Stimulated activated CD8-positive, alpha-beta memory T cell treated with anti-CD3 and anti-CD28 coated beads, Interleukin-15, amount 100 ng/mL, for 48 hours (primary cell): ENCODE measurements around the gene SOX6.
"Not testable (repeated sequence)": the region's sequence is repeated elsewhere in the genome, so short reads cannot be mapped to it uniquely, and the experiment has no call there.

ENCODE experiments used
- DNase-seq, 2 donors: peaks; one replicate each; pipeline ENCODE4 v3.0.0-alpha.2; 2020; ENCODE audit warnings: low read depth in 2 of 2

SOX6 gene

DNA sequence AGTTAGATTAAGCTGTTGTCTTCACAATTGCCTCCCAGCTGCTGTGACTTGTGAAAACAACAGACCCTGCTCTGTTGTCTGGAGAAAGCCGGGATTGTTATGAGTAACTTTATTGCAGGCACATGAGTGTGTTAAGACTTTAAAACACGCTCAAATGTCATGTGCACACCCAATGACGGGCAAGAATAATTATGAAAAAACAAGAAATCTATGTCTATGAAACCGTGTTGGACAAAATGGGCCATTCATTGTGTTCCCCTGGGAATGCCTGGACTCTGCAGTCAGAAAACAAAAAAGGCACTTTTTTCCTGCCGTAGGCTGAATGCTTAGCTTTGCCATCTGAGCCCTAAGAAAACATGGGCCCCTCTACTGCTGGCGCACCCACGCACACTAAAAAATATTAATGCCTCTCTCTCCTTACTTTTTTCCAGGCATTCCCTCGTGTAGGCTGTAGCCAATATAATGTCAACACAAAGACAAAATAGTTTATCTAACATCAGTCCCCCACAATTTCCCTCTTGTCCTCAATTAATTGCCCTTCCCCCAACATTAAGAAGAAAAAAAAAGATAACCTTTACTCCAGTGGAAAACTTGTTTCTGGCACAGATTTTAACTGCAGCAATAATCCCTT lies 207.9 kb downstream of the SOX6 start:
- no peak for DNase-seq

- DNase-seq, result not testable (repeated sequence)
Observed at GRCh38 chr11:16146980-16147379, 209.4 kb downstream of the SOX6 start.

DNA sequence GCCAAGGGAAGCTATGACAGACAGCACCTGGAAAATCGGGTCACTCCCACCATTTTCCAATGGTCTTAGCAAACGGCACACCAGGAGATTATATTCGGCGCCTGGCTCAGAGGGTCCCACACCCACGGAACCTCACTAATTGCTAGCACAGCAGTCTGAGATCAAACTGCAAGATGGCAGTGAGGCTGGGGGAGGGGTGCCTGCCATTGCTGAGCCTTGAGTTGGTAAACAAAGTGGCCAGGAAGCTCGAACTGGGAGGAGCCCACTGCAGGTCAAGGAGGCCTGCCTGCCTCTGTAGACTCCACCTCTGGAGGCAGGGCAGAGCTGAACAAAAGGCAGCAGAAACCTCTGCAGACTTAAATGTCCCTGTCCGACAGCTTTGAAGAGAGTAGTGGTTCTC lies 214.7 kb downstream of the SOX6 start:
- DNase-seq, result not testable (repeated sequence)

- DNase-seq, result not testable (repeated sequence)
Observed at GRCh38 chr11:16141162-16141561, 215.2 kb downstream of the SOX6 start.

- no peak for DNase-seq
Observed at GRCh38 chr11:16136792-16137390, 219.5 kb downstream of the SOX6 start.

GRCh38 chr11:16133867-16134266 lies 222.5 kb downstream of the SOX6 start:
- DNase-seq, result no peak

- no peak for DNase-seq
Observed at GRCh38 chr11:16127732-16128131, 228.6 kb downstream of the SOX6 start.

DNA sequence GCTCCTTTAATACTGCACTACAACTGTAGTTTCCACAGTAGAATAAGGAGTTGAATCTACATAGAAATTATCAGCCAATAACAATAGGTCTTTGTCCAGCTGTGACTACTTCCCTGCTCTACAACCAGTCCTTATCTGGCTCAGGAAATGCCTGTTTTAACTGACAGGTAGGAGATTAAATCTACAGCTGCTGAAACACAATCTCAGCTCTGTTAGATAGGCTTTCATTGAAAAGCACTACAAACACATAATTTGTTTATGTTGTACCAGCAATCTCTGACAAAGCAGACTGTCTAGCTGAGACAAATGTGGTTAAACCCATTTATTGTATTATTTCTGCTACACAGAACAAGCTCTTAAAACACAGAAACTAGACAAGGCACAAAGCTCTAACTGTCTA lies 230.0 kb downstream of the SOX6 start:
- no peak for DNase-seq

DNA sequence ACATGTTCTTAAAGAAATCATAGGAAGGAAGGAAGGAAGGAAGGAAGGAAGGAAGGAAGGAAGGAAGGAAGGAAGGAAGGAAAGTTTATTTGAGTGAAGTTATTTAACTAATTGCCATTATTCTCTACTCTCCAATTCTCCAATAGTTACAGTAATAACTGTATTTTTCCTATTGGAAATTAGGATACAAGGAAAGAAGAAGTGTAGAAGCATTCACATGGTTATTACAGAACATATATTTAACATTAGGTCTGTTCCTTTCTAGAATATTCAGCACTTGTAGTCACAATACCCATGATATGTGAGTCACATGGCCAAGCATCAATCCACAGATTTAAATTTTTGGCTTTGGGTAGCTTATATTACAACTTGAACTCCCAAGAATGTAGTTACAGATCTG lies 230.6 kb downstream of the SOX6 start:
- no peak for DNase-seq

- DNase-seq, result no peak
Observed at GRCh38 chr11:16124390-16124789, 232.0 kb downstream of the SOX6 start.

- DNase-seq, result no peak
Observed at GRCh38 chr11:16121853-16122252, 234.5 kb downstream of the SOX6 start.

- no peak for DNase-seq
Observed at GRCh38 chr11:16120008-16120407, 236.3 kb downstream of the SOX6 start.

GRCh38 chr11:16117989-16118756 lies 238.2 kb downstream of the SOX6 start:
- DNase-seq, result no peak

DNA sequence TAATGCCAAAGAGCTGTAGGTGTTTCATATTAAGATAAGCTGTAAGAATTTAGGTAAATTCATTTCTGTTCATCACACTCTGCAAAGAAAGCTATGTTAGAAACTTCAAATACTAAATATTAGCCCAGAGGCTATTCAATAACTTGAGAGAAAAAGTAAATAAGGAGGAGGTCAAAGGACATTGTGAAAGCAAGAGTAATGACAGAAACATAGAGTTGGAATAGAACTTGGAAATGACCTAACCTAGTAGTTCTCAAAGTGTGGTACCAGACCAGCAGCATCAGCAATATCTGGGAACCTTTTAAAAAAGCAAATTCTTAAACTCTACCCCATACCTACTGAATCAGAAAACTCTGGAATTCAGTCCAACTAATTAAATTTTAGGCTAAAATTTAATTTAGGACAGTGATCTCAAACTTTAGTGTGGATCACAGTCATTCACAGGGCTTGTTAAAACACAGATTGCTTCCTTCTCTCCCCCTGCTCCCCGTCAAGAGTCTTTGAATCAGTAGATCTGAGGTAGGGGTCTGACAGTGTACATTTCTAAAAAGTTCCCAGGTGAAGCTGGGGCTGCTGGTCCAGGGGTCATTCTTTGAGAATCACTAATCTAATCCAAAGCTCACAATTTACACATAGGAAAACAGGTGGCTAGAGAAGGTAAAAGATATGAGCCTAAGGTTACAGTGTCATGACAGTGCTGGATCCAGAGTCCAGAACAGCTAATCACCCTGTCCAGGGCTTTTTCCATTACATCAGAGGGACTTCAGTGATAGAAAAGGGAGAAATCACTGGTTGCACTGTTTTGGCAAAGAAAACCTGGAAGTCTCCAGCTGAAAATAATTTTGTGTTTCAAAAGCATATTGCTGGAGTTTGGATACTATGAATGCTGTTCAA lies 241.1 kb downstream of the SOX6 start:
- DNase-seq, result no peak

DNA sequence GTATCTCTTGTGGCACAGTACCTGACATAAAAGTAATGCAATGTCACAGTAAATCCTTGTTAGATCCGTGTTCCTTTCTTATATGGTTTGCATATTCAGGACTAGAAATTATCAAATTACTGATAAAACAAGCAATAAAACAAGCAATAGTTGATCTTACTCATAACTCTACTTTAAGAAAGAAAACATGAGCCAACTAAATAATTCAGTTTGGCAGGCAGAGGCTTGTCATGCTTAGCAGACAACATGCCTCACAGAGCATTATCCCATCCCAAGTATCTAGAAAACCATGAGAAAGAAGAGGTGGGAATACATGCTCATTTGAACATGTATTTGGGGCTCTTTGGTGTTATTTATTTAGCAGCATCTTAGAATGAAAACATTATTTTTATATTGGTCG lies 241.9 kb downstream of the SOX6 start:
- DNase-seq, result no peak

DNA sequence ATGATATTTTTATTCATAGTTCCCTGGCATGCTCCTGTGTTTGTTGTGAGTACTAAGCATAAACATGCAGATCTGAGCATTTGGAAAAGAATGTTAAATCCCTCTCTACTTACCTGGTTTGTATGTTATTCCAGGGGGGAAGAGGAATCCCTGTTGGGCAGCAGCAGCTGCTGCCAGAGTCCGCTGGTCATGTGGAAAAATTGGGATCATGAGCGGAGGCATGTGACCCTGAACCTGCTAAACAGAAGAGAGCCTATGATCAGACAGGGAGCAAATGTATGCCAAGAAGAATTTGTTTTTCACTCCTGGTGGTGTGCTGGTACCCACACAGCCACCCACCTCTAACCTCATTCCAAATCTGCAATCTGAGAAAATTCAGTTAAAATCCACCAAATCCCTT lies 244.7 kb downstream of the SOX6 start:
- no peak for DNase-seq

DNA sequence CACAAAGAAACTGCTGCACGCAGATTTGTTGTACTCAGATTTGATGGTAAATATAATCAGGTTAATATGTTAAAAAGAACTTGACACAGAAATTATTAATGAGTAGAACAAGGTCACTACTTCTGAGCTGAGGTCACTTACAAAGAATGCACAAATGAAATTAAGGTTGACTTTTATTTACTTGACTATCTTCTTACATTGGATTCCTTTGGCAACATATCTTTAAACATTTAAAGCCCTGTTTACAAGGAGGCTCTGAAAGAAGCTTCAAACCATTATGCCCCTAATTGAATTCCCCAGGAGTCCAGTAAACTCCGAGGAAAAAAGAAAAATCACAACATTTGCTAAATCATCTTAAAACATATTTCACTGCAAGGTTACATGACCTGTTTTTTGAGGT lies 245.5 kb downstream of the SOX6 start:
- no peak for DNase-seq

- DNase-seq, result no peak
Observed at GRCh38 chr11:16099343-16099900, 256.9 kb downstream of the SOX6 start.

DNA sequence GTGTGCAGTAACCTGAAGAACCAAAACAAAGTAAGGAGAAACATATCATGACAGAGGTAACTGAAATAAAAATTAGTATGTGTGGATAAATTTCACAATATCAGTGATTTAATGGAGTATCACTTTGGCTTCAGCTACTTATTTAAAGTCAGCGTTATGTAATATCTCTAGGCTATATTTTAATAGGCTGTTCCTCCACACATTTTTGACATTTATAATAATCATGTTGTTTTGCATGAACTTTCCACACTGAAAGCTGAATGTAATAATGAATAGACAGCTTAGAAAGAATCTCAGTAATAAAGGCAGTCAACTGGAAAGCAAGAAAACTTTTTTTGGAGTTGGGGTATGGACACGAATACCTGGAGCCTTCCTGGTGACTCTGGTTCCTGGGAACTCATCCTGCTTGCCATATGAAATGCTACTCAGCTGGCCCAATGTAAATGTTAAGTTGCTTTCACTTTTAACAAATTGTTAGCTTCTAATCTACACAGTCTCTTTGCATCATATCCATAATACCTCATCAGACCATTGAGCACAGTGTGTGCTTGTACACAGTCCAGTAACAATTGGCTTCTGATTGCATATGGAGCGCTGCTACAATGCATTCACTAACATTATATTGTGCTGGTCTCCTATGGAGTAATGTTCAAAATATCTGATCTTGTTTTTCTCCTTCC lies 257.7 kb downstream of the SOX6 start:
- DNase-seq, result no peak

- DNase-seq, result no peak
Observed at GRCh38 chr11:16097543-16097942, 258.8 kb downstream of the SOX6 start.

DNA sequence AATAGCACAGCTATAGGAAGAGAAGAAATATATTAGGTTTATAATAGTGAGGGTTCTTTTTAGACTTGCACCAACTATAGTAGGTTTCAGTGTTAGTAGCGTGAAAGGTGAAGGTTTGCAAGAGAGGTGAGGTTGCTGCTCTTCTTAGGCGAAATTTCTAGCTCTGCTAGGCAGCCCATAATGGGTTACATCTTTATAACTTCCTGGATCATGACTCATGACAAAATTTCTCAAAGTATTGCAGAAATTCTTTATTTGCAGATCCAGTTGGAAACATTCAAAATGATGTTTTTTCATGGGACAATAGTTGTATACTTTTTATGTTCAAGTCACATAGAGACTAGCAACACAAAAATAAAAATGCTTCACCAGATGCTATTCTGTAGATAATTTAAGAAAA lies 260.0 kb downstream of the SOX6 start:
- no peak for DNase-seq
